WERI-Rb-1 (cell line): ENCODE measurements around the gene STRBP.

Source experiments
- DNase-seq: peaks from one replicate; pipeline ENCODE4 v3.0.0-alpha.2; 2020
- H3K27ac ChIP-seq: fragments of 250-450 bp; sonication (Bioruptor Pico); 2 replicates; pipeline ENCODE4 v1.5.1; 2020; ENCODE audit warnings: mild to moderate bottlenecking, moderate library complexity
- H3K27me3 ChIP-seq: fragments of 250-450 bp; sonication (Bioruptor Pico); 2 replicates; pipeline ENCODE4 v1.5.1; 2021; ENCODE audit warnings: mild to moderate bottlenecking, low read depth, moderate library complexity; ENCODE audit not compliant: insufficient read depth, severe bottlenecking
- H3K36me3 ChIP-seq: fragments of 250-450 bp; sonication (Bioruptor Pico); 2 replicates; pipeline ENCODE4 v1.5.1; 2020; ENCODE audit warnings: mild to moderate bottlenecking, moderate library complexity
- H3K4me3 ChIP-seq: 2 replicates; pipeline ENCODE4 v1.5.1; 2011; ENCODE audit warnings: low read depth, mild to moderate bottlenecking, control low read depth, low read length
- H3K9me3 ChIP-seq: fragments of 250-450 bp; sonication (Bioruptor Pico); 2 replicates; pipeline ENCODE4 v1.5.1; 2021; ENCODE audit warnings: mild to moderate bottlenecking, moderate library complexity; ENCODE audit not compliant: severe bottlenecking
- TF ChIP-seq, protein P1 (sequence below): IDR thresholded peaks from 2 replicates; pipeline ENCODE4 v1.5.1; 2011; ENCODE audit warnings: low read depth, mild to moderate bottlenecking, control low read depth, inconsistent platforms, low read length

The STRBP gene

DNA sequence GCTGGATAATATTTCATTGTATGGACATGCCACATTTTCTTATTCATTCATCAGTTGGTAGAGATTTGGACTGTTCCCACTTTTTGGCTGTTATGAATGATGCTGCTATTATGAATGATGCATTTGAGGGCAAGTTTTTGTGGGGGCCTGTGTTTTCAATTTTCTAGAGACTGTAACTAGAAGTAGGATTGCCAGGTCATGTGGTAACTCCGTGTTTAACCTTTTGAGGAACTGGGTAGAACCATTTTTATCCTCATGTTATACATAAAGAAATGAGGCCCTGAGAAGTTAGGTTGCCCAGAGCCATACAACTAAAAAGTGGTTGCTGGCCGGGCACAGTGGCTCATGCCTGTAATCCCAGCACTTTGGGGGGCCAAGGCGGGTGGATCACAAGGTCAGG is 22.4 kb upstream of the STRBP start:
- Histone ChIP-seq H3K4me3 (no peak overlapping the region), H3K27me3 (no peaks in the 10 kb centered on the region), H3K27ac (no peak overlapping the region), H3K9me3 (no peaks in the 10 kb centered on the region), H3K36me3 (no peaks in the 10 kb centered on the region)
- TF ChIP-seq, protein P1, sequence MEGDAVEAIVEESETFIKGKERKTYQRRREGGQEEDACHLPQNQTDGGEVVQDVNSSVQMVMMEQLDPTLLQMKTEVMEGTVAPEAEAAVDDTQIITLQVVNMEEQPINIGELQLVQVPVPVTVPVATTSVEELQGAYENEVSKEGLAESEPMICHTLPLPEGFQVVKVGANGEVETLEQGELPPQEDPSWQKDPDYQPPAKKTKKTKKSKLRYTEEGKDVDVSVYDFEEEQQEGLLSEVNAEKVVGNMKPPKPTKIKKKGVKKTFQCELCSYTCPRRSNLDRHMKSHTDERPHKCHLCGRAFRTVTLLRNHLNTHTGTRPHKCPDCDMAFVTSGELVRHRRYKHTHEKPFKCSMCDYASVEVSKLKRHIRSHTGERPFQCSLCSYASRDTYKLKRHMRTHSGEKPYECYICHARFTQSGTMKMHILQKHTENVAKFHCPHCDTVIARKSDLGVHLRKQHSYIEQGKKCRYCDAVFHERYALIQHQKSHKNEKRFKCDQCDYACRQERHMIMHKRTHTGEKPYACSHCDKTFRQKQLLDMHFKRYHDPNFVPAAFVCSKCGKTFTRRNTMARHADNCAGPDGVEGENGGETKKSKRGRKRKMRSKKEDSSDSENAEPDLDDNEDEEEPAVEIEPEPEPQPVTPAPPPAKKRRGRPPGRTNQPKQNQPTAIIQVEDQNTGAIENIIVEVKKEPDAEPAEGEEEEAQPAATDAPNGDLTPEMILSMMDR, result no peak
- no peak for DNase-seq

DNA sequence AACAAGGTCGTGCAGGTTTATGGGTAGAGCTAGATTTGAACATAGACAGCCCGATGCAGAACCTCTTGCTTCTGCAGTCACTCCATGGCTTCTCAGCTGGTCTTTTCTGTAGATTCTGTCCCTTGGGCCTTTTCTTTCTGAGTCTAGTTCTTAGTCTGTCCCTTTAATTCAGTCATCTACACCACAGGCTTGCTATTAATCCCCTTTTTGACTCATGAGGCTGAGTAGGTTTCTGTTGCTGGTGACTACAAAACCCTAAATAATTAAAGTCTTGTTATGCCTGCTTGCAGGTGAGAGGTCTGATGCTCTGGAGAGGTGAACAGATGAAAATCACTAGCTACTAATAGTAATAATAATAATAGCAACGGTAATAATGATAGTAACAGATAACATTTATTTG is 19.3 kb upstream of the STRBP start:
- Histone ChIP-seq H3K27ac (no peak overlapping the region), H3K4me3 (no peak overlapping the region), H3K27me3 (no peaks in the 10 kb centered on the region), H3K36me3 (no peaks in the 10 kb centered on the region), H3K9me3 (no peaks in the 10 kb centered on the region)
- TF ChIP-seq, protein P1, result no peak
- no peak for DNase-seq

DNA sequence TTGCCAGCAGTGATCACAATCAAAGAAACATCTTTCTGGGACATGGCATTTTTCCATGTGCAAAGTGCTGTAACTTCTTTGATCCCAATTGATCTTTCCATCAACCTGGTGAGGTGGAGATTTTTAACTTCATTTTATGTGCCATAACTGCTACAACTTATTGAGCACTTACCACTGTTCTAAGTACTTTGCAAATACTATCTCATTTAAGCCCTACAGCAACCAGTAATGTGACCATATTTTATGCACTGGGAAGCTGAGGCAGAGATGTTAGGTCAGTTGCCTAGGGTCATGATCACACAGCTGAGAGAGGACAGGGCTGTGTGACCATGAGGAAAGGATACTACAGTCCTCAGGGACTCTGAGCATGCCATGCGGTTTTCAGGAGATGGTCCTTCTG is 17.9 kb upstream of the STRBP start:
- H3K27ac ChIP-seq, result no peak overlapping the region
- no peaks in the 10 kb centered on the region for H3K27me3 ChIP-seq
- H3K9me3 ChIP-seq, result no peaks in the 10 kb centered on the region
- no peak for DNase-seq
- no peak overlapping the region for H3K4me3 ChIP-seq
- no peaks in the 10 kb centered on the region for H3K36me3 ChIP-seq
- TF ChIP-seq, protein P1, result no peak

DNA sequence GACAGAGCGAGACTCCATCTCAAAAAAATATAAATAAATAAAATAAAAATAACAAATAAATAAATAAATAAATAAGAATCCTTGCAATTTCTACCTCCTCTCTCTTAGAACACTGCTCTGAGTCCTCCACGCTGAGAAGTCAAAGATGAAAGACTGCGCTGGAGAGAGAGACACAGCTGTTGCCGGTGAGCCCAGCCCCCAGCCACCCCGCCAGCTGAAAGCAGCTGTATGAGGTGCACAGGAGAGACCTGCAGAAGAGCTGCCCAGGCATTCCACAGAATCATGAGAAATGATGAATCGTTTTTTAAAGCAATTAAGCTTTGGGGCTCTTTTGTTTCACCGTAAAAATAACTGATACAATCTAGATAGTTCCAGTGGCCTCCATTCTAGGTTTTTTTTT is 16.3 kb upstream of the STRBP start:
- no peaks in the 10 kb centered on the region for H3K9me3 ChIP-seq
- no peak for DNase-seq
- no peaks in the 10 kb centered on the region for H3K36me3 ChIP-seq
- TF ChIP-seq, protein P1, result no peak
- H3K27ac ChIP-seq, result no peak overlapping the region
- H3K4me3 ChIP-seq, result no peak overlapping the region
- no peaks in the 10 kb centered on the region for H3K27me3 ChIP-seq

DNA sequence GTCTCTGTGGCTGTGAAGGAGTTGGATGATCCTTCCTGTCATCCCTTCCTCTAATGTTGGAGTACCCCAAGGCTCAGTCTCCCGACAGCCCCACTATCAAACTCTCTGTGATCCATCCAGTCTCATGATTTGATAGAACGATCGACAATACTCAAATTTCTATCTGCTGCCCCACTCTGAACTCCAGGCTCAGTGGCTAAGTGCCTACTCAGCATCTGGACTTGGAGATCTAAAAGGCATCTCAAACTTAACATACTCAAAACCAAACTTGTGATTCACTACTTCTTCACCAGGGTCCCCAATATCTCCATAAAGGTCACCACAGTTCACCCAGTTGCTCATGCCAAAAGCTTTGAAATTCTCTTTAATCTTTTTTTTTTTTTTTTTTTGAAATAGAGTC is 15.1 kb upstream of the STRBP start:
- Histone ChIP-seq H3K4me3 (no peak overlapping the region), H3K27me3 (no peaks in the 10 kb centered on the region)
- no peak for DNase-seq

DNA sequence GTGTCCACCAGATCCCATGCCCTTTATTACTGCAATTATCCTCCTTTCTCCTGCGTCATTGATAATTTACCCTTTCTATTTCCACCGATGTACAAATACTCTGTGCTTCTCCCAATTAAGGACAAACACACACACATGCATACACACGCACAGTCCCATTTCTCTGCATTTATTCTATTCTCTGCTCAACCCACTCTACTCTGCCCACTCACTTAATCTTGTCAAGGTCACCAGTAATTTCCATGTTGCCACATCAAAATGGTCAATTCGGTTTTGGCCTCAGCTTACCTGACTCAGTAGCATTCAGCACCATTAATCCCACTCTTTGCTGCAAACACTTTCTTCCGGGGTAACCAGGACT is 14.6 kb upstream of the STRBP start:
- H3K4me3 ChIP-seq, result no peak overlapping the region
- TF ChIP-seq, protein P1, result no peak
- peaks cover 8% of the 10 kb centered on the region for H3K9me3 ChIP-seq
- no peaks in the 10 kb centered on the region for H3K27me3 ChIP-seq
- no peak for DNase-seq
- H3K36me3 ChIP-seq, result no peaks in the 10 kb centered on the region
- no peak overlapping the region for H3K27ac ChIP-seq

More for the DNA sequence above, 15.1 kb upstream of the STRBP start:
- Histone ChIP-seq H3K36me3 (no peaks in the 10 kb centered on the region), H3K27ac (no peak overlapping the region), H3K9me3 (peaks cover 8% of the 10 kb centered on the region)
- TF ChIP-seq, protein P1, result no peak
